OCI-LY1 (cell line): ENCODE data around the gene PTPRN2.

ENCODE experiments used
- CTCF ChIP-seq: fragments of 200-600 bp; sonication (generic), shearing (Covaris generic); IDR thresholded peaks from 2 replicates; pipeline ENCODE4 v1.5.1; 2017; ENCODE audit warnings: mild to moderate bottlenecking, antibody characterized with exemption, low read length, moderate library complexity, mixed read lengths
- EZH2 ChIP-seq: fragments of 200-600 bp; sonication (generic), shearing (Covaris generic); IDR thresholded peaks from 2 replicates; pipeline ENCODE4 v1.8.0; 2017; ENCODE audit warnings: borderline replicate concordance, mixed run types, mild to moderate bottlenecking, antibody characterized with exemption, low read length, moderate library complexity, mixed read lengths

GRCh38 chr7:158141221-158141582 lies 446.4 kb downstream of the PTPRN2 start:
- TF ChIP-seq CTCF: no peak
- TF ChIP-seq EZH2: no peak
